ENCODE results near the gene SLC35A4.

- no peak for TF ChIP-seq CTCF (IDR thresholded peaks at IDR 0.05; ENCODE audit: insufficient read depth, low read length, poor library complexity, severe bottlenecking)
- no peak for TF ChIP-seq EZH2phosphoT487 (conservative IDR thresholded peaks at IDR 0.05; ENCODE audit: low read length)
These were observed 22.9 kb downstream of the SLC35A4 start for GRCh38 chr5:140587495-140587894.
